IPS DF 4.7 (cell line): ENCODE measurements around the gene STAT2.
"Not testable (repeated sequence)": the region's sequence is repeated elsewhere in the genome, so short reads cannot be mapped to it uniquely, and the experiment has no call there.

Experiments
- DNase-seq: peaks from one replicate; pipeline ENCODE4 v3.0.0-alpha.2; 2013; ENCODE audit warnings: low spot score; ENCODE audit errors: extremely low read depth

STAT2 gene

DNA sequence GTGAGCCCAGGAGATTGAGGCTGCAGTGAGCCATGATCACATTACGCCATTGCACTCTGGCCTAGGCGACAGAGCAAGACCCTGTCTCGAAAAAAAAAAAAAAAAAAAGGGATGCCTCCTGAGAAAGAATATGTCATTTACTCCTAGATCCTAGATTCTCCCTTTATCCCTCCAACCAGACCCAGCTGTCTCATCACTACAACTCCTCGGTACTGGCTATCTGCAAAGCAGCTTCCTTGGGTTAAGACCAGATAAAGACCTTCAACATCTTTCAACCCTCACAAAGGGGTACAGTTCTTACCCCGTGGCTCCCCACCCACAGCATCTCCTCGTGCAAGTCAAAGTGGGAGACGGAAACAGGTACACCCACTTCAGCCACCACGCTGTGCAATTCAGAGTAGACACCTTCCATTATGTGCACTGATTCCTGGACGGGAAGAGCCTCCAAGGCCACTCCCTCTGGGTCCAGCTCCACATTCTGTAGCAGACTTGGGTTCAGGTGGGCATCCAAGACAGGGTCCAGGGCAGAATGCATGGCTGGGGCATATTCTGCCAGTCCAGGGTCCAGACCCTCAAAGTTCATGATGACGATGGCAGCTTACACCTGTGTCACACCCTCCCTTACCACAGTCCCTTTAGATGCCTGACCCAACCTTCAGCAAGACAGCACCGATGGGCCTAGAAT lies 27.3 kb downstream of the STAT2 start:
- no peak for DNase-seq

DNA sequence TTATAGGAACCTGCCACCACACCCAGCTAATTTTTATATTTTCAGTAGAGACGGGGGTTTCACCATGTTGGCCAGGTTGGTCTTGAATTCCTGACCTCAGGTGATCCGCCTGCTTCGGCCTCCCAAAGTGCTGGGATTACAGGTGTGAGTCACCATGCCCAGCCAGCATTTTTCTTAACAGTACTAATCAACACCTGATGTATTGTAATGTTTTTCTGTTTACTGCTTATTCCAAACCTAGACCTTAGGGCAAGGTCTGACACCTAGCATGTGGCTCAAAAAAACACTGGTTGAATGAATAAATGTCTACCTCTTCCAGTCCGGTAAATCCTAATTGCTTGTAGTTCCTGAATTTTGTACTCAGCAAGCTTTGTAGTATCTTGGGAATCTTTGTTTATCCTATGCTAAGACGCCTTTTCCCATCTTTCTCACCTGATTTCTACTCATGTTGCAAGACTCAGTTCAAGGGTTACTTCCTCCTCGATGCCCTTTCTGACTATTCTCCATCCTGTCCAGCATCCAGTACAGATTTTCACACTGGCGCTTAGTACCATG lies 28.9 kb downstream of the STAT2 start:
- no peak for DNase-seq

DNA sequence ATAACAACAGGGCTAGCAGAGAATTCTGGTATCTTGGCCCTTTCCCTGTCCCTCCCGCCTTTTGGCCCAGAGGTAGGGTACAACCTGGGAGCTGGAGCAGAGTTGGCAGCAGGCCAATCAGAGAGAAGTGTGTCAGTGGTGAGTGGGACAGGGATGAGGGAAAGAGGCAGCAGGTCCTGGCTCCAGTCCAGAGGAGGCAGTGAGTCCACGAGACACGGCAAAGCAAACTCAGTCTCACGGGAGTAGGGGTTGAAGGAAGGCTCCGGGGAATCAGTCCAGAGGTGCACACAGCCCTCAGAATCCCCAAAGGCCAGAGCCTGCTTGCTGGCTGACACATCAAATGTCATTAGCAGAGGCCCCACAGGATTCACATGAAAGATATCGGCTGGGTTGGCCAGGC lies 33.4 kb downstream of the STAT2 start:
- no peak for DNase-seq

DNA sequence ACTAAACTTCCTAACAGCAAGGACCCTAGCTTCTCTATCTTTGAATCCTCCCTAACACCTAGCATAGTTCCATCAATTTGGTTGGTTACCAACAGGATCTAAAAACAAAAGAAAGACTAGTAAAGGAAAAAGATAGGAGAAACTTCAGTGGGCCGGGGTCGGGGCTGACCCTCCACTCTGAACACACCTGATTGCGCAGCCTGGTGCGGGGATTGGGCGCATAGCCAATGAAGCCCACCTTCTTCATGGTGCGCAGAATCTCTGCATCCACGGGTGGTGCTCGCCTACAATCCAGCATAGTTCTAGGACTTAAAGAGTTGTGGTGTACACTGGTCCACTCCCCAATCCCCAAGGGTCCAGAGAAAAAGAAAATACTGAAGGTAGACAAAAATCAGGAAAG lies 33.8 kb downstream of the STAT2 start:
- no peak for DNase-seq

DNA sequence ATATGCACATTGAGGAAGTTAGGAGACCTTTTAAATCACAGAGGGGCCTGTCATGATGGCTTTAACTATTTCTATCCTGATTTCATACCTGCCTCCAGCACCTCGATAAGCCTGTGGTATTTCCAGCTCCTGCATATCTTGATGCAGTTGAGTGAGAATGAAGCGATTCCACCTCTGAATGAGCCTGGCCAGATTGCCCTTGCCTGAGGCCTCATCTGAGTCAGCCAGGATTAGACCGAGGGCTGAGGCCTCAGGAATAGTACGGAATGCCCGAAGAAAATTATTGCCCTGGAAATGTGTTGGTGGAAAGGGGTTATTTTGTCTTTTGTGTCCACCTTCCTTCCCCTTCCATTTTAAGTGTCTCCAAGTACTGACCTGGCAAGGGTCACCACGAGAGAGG lies 35.7 kb downstream of the STAT2 start:
- DNase-seq, result no peak

DNA sequence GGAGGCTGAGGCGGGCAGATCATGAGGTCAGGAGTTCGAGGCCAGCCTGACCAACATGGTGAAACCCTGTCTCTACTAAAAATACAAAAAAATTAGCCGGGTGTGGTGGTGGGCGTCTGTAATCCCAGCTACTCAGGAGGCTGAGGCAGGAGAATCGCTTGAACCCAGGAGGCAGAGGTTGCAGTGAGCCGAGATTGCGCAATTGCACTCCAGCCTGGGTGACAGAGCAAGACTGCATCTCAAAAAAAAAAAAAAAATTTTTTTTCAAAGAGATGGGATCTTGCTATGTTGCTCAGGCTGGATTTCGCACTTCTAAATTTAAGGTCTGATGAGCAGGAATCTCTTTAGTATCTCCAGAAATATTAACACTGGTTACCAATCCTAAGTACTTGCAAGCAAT lies 38.3 kb downstream of the STAT2 start:
- not testable (repeated sequence) for DNase-seq

DNA sequence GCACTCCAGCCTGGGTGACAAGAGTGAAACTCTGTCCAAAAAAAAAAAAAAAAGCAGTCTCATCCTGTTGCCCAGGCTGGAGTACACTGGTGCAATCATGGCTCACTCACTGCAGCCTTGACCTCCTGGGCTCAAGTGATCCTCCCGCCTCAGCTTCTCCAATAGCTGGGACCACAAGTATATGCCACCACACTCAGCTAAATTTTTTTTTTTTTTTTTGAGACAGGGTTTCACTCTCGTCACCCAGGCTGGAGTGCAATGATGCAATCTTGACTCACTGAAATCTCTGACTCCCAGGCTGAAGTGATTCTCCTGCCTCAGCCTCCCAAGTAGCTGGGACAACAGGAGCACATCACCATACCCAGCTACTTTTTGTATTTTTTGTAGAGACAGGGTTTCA lies 38.9 kb downstream of the STAT2 start:
- no peak for DNase-seq

DNA sequence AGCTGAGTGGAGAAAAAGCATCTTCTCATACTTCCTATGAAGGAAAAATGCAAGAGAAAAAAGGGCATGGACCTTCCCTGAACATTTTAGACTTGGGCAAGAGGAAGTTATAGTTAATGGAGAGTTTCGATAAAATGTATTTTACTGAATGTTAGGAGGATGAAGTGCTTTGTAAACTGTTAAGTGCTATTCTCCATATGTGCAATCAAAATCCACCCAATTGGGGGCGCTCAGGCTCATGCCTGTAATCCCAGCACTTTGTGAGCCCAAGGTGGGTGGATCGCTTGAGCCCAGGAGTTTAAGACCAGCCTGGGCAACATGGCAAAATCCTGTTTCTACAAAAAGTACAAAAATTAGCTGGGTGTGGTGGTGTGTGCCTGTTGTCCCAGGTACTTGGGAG lies 42.2 kb downstream of the STAT2 start:
- DNase-seq, result no peak

DNA sequence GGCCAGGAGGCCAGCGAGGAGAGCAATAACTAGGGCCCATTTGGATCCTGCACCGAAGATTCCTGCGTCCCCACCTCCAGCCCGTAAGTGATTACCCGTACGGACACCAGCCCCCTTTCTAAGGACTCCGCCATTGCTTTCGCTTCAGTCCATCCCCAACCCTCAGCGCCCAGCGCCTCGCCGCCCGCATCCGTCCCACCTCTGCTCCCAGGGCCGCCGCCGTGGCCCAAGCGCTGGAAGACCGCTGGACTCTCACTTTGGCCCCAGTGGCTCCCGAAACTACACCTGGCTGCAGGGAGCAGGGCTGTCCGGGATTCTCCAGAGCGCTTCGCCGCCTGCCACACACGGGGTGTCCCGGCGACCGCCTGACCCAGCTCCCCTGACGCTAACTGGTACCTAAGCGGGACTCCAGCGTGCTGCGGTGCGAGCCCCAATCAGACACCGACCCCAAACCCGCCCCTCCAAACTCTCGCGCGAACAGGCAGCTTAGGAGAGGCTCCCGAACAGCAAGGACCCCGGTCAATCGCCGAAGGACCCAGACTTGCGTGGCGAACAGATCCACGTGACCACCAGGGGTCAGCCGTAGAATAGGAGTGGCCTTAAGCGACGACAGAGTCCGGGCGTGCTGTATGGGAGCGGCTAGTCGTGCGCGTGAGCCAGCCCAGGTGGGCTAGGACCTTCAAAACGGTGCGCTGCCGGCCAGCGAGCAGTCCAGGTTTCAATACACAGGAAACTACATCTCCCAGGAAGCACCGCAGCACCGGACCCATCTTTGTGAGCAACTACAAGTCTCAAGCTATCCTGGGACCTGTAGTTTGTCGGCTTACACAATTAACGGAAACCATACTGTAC lies 44.1 kb downstream of the STAT2 start, which contains the start of gene CNPY2:
Gene CNPY2 (minus strand): TSS at position 367 of the 852 bp plus-strand sequence. CDS start 771 bp downstream, outside the sequence.
- peak; percentile 97 for DNase-seq

DNA sequence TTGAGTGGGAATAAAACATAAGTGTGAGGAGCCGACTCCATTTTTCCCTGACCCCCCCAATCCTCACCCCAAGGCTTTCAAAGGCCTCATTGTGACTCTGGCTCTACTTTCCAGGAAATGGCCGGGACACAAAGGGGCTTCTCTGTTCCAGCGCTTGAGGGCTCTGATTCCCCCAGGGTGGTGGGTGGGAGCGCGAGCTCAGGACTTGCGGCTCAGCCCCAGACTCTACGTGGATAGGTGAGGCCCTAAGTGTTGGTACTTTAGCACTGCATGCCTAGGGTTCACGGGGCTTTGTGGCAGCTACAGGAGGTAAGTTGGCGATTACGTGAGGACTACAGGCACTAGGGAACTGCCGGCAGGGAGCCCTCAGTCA lies 44.7 kb downstream of the STAT2 start:
- DNase-seq, result no peak

DNA sequence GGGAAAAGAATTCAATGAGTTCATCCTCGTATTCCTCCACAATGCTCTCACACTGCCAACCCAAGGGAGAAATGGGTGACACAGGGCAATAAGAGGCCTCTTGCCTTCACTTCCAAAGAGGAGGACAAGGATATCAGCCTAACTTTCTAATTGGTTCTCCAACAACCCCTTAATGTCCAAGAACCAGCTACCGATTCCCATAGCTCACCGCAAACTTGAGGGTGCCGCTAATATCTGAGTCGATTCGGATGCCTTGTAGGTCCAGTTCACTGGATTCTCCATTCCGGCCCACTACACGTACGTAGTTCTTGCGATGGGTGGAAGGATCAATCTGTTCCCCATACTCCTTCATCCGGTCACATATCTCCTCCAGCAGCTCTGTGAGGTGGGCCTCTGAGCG lies 48.9 kb downstream of the STAT2 start:
- no peak for DNase-seq

DNA sequence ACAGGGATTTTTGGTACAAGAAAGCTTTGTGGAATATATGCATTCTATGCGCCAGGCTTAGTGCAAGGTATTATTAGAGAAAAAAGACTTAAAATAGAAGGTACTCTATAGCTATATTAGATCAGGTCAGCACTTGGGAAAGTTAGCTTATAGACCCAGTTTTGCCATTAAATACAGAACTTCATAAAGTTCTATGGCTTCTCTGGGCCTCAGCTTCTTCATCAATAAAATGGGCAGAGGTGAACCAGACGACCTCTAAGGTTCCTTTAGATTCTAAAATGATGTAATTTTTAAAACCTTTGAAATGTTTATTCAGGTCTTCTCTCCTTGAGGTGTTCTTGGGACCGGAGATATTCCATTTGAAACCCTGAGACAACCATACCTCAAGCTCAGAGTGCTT lies 51.2 kb downstream of the STAT2 start:
- no peak for DNase-seq

DNA sequence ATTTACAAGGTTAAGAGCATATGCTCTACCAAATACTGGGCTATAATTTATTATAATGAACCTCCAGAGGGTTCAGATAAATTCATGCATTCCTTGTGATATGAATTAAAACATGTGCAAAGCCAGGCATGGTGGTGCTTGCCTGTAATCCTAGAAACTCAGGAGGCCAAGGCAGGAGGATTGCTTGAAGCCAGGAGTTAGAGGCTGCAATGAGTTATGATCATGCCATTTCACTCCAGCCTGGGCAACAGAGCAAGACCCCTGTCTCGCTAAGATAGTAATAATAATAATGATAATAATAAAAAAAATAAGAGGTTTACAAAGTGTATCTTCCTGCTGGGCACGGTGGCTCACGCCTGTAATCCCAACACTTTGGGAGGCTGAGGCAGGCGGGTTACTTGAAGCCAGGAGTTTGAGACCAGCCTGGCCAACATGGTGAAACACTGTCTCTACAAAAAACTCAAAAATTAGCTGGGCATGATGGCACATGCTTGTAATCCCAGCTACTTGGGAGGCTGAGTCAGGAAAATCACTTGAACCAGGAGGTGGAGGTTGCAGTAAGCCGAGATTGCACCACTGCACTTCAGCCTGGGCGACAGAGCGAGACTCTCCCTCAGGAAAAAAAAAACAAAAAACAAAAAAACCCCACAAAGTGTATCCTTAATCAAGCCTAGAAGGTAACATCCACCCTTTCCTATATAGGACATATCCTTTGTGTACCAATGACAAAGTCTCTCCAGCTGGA lies 52.5 kb downstream of the STAT2 start:
- DNase-seq, result no peak

DNA sequence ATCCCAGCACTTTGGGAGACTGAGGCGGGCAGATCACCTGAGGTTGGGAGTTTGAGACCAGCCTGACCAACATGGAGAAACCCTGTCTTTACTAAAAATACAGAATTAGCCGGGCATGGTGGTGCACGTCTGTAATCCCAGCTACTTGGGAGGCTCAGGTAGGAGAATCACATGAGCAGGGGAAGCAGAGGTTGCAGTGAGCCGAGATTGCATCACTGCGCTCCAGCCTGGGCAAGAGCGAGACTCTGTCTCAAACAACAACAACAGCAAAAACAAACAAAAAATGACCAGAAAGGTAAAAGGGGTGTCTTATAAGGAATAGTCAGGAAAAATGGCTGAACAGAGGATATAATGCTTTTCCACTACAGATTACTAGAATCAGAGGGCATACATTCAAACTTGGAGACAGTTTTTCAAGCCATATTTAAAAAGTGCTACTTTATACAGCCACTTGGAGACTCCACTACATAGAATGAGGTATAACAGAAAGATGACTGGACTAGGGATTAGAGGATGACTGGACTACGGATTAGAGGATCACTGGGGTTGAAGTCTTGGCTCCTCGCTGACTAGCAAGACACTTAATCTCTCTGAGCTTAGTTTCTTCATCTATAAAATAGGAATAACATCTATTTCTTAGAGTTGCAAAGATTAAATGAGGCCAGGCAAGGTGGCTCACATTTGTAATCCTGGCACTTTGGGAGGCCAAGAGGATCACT lies 54.9 kb downstream of the STAT2 start:
- no peak for DNase-seq

DNA sequence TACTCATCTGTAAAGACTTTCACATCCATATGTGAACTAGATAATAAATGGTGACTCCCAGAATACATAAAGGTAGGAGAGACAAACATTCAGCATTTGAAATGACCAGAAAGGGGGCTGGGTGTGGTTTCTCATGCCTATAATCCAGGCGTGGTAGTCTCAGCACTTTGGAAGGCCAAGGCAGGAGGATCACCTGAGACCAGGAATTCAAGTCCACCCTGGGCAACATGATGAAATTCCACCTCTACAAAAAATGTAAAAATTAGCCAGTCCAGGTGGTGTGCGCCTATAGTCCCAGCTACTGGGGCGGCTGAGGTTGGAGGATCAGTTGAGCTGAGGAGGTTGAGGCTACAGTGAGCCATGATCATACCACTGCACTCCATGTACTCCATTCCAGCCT lies 55.6 kb downstream of the STAT2 start:
- no peak for DNase-seq

DNA sequence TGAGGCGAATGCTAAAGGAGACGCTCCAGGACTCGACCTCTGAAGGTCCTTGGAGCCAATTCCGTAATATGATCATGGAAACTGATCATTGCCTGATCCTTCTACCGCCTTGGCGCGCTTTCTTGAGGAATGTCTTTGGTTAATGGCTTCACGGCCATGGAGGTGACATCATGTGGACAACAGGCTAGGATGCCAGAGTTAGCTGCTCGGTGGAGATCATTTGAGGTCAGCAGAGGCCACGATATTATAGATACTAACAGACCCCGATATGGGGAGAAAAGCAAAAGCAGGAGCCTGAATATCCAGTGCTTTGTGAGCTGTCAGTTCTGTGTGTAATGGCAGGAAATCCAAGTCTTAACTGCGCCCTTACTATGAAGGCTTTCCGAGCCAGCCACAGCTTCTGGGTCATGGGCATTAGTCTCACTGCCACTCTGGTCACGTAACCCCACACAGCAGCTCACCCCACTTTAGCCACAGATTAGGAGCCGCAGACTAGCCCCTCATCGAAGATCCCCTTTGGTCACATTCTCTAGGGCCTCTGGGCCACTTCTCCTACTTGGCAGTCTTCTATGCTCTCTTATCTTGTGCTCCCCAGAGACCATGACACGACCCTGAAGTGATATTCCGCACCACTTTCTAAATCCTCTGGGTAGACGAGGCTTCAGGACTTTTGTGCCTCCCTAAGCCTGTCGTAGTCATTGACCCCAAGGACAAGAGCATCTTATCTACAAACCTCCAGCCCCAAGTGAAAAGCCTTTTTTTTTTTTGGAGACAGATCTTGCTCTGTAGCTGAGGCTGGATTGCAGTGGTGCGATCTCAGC lies 59.1 kb downstream of the STAT2 start:
- no peak for DNase-seq

DNA sequence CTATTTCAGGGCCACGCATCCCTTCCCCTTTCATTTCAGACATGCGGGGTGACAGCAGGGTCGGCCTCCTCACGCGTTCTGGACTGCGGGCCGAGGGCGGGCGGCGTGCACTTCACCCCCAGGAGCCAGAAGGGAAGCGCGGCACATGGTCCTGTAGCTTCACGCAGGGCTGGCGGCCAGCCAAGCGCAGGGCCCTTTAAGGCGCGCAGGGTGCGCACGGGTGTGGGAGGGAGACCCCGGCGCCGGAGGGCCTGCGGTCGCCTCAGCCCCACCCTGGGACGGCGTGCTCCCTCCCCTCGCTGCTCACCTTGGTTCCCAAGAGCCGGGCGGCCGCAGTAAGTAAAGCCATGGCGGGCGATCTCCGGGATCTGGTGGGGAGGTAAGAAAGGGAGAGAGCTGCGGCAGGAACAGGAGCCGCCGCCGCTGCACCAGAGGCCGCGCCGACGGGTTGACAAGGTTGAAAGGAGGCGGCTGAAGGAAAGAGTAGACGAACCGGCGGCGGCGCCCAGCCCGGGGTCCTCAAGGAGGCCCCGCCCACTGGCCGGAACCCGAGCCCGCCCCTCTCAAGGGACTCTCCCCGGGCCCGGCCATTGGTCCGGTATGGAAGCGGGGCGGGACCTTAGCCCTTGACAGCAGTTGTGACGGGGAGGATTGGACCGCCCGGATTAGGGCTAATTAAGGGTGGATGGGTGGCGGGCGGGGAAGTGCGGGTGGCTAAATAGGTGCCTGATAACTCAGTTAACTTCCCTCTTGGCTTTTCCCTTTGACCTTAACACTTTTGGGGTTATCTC lies 59.9 kb downstream of the STAT2 start, which contains the start of gene CS:
Gene CS (minus strand): TSS at position 478 of the 791 bp plus-strand sequence. CDS start 129 bp downstream, at position 349.
- peak; percentile 76 for DNase-seq

DNA sequence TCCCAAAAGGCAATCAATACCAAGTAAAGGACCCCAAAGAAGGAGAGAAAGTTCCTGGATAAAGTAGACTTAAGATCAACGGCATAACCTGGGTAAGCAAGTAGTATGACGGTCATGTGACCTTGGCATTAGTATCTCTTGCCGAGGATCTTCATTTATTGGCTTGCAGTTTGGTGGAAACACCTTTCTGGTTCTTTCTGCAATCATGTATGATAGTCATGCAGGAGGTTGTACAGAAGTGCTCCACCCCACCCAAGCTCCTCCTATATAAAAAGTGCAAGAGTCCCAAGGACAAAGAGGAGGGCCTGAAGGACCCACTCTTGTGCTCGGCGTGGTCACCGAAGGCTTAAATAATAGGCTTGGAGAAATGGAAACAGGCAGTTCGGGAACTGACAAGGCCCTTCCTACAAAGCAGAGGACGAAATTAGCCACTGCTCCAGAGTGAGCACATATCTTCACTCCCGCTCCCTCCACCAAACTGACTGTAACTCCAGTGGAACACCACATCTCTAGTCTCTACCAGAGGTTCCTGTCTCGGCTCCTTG lies 60.5 kb downstream of the STAT2 start:
- DNase-seq, result no peak

DNA sequence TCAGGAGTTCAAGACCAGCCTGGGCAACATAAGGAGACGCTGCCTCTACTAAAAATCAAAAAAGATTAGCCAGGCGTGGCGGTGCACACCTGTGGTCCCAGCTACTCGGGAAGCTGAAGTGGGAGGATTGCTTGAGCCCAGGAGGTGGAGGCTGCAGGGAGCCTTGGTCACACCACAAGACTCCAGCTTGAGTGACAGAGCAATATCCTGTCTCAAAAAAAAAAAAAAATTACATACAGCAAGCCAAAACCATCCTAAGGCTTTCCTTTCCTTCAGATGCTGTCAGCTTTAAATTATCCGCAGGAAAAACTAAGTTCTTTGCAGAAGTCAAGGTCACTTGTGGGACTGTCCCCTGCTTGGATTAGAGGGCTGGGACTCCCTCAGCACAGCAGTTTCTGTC lies 61.1 kb downstream of the STAT2 start:
- DNase-seq, result no peak
